ENCODE results near the gene RFX4. TPM values are rescaled to one million over a fixed set of nuclear protein-coding genes. Genes with fewer than 3 reads are reported as not detected.

RFX4 gene
- total and polyA plus RNA-seq, 9 of the 15 experiments (the other 6 are each of a cell fraction or from before 2014, with no cell fraction given) = not detected

- no TSS peak for BruUV-seq (replicated peaks)
Observed at GRCh38 chr12:106671840-106672239, 89.0 kb downstream of the RFX4 start.

GRCh38 chr12:106672314-106673025 is 89.7 kb downstream of the RFX4 start:
- Histone ChIP-seq H3K4me1 (replicated peaks in 1 of 2; ENCODE audit: control insufficient read depth in 2 of 2, insufficient read depth in 2 of 2, low read length in 2 of 2) (no peaks in the 10 kb centered on the region), H3K79me2 (ENCODE audit: control insufficient read depth, insufficient read depth, low read length) (no peaks in the 10 kb centered on the region), H3K9me3 (replicated peaks; ENCODE audit: control insufficient read depth, insufficient read depth, low read depth, low read length) (no peaks in the 10 kb centered on the region), H2AFZ (ENCODE audit: low read depth, low read length) (no peak overlapping the region), H3K4me3 (no peak overlapping the region), H3K27me3 (ENCODE audit: control insufficient read depth in 2 of 2, insufficient read depth in 2 of 2, low read length in 2 of 2) (peaks cover 9 to 37% of the 10 kb centered on the region in 2 experiments; a peak in 4 of 5 replicates), H3K4me2 (ENCODE audit: insufficient read depth, low read length) (no peak overlapping the region), H4K20me1 (replicated peaks; ENCODE audit: control insufficient read depth, insufficient read depth, low read length) (no peaks in the 10 kb centered on the region), H3K27ac (ENCODE audit: extremely low read depth, low read depth, low read length) (no peak overlapping the region), H3K9me1 (ENCODE audit: control insufficient read depth, insufficient read depth, low read length) (no peaks in the 10 kb centered on the region), H3K36me3 (ENCODE audit: control insufficient read depth, insufficient read depth, low read length) (no peaks in the 10 kb centered on the region), H3K9ac (ENCODE audit: insufficient read depth in 1 of 2, low read depth in 2 of 2, low read length in 2 of 2) (no peak overlapping the region)
- 1% methylated on average over 7 of the region's 8 CpGs for WGBS (ENCODE audit: insufficient coverage, low coverage, missing lambda C conversion rate)
- CTCF ChIA-PET (ENCODE audit: low intra/inter-chr PET ratio) = no interaction called here
- no TSS peak for BruUV-seq (replicated peaks)
- ATAC-seq (no peak), DNase-seq (ENCODE audit: extremely low read depth in 1 of 4, low spot score in 3 of 4) (no peak), FAIRE-seq (no peak)
- intact Hi-C loops (cut with micrococcal nuclease) (no loop called here), in situ Hi-C loops (cut with MboI) (no loop called here)
- POLR2A ChIA-PET = no interaction called here
- TF ChIP-seq ZBTB9 (CRISPR knock-in tag; IDR thresholded peaks at IDR 0.05) (no peak), ZBTB40 (IDR thresholded peaks at IDR 0.05) (no peak), ZBTB40 (CRISPR knock-in tag; IDR thresholded peaks at IDR 0.05) (no peak)

More at GRCh38 chr12:106671840-106672239, 89.0 kb downstream of the RFX4 start:
- Histone ChIP-seq H4K20me1 (replicated peaks; ENCODE audit: control insufficient read depth, insufficient read depth, low read length) (no peaks in the 10 kb centered on the region), H3K9ac (ENCODE audit: insufficient read depth in 1 of 2, low read depth in 2 of 2, low read length in 2 of 2) (no peak overlapping the region), H3K9me1 (ENCODE audit: control insufficient read depth, insufficient read depth, low read length) (no peaks in the 10 kb centered on the region), H3K27ac (ENCODE audit: extremely low read depth, low read depth, low read length) (no peak overlapping the region), H2AFZ (ENCODE audit: low read depth, low read length) (no peak overlapping the region), H3K4me3 (no peak overlapping the region), H3K36me3 (ENCODE audit: control insufficient read depth, insufficient read depth, low read length) (no peaks in the 10 kb centered on the region), H3K4me2 (ENCODE audit: insufficient read depth, low read length) (no peak overlapping the region), H3K79me2 (ENCODE audit: control insufficient read depth, insufficient read depth, low read length) (no peaks in the 10 kb centered on the region), H3K9me3 (replicated peaks; ENCODE audit: control insufficient read depth, insufficient read depth, low read depth, low read length) (no peaks in the 10 kb centered on the region), H3K27me3 (ENCODE audit: control insufficient read depth in 2 of 2, insufficient read depth in 2 of 2, low read length in 2 of 2) (peaks cover 9 to 30% of the 10 kb centered on the region in 2 experiments; a peak in 4 of 5 replicates), H3K4me1 (replicated peaks in 1 of 2; ENCODE audit: control insufficient read depth in 2 of 2, insufficient read depth in 2 of 2, low read length in 2 of 2) (no peaks in the 10 kb centered on the region)
- TF ChIP-seq SPI1 (IDR thresholded peaks at IDR 0.05; ENCODE audit: borderline replicate concordance, low read depth, low read length) (peak; percentile 50; the same call in 1 of the 2 replicates), HLTF (IDR thresholded peaks at IDR 0.05) (no peak)
- in situ Hi-C loops (cut with MboI) = no loop called here
- FAIRE-seq = no peak
- intact Hi-C loops (cut with micrococcal nuclease) = no loop called here
- WGBS (ENCODE audit: insufficient coverage, low coverage, missing lambda C conversion rate) = 0% methylated on average over 6 of the region's 6 CpGs
- no peak for DNase-seq (ENCODE audit: extremely low read depth in 1 of 4, low spot score in 3 of 4)
- ChIA-PET CTCF (ENCODE audit: low intra/inter-chr PET ratio) (no interaction called here), POLR2A (no interaction called here)
- no peak for ATAC-seq
